ENCODE data around the gene SLC33A1. TPM values are rescaled to one million over a fixed set of nuclear protein-coding genes. Genes with fewer than 3 reads are reported as not detected.
"Not testable (repeated sequence)": the region's sequence is repeated elsewhere in the genome, so short reads cannot be mapped to it uniquely, and the experiment has no call there.

Gene SLC33A1
- total RNA-seq, 1 donor from 2014 or later = 24.4 TPM

GRCh38 chr3:155843569-155843968 is 10.7 kb downstream of the SLC33A1 start:
- DNase-seq (ENCODE audit: extremely low spot score, unreplicated experiment) = no peak
- TF ChIP-seq, protein P1, sequence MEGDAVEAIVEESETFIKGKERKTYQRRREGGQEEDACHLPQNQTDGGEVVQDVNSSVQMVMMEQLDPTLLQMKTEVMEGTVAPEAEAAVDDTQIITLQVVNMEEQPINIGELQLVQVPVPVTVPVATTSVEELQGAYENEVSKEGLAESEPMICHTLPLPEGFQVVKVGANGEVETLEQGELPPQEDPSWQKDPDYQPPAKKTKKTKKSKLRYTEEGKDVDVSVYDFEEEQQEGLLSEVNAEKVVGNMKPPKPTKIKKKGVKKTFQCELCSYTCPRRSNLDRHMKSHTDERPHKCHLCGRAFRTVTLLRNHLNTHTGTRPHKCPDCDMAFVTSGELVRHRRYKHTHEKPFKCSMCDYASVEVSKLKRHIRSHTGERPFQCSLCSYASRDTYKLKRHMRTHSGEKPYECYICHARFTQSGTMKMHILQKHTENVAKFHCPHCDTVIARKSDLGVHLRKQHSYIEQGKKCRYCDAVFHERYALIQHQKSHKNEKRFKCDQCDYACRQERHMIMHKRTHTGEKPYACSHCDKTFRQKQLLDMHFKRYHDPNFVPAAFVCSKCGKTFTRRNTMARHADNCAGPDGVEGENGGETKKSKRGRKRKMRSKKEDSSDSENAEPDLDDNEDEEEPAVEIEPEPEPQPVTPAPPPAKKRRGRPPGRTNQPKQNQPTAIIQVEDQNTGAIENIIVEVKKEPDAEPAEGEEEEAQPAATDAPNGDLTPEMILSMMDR (conservative IDR thresholded peaks at IDR 0.05) = no peak
- H3K27ac Mint-ChIP-seq = no peak overlapping the region
- H3K4me3 Mint-ChIP-seq = no peak overlapping the region
- H3K36me3 Mint-ChIP-seq = peaks cover 8% of the 10 kb centered on the region
- no peaks in the 10 kb centered on the region for H3K27me3 Mint-ChIP-seq
- H3K4me1 Mint-ChIP-seq (ENCODE audit: unreplicated experiment) = peaks cover 11% of the 10 kb centered on the region
- no peaks in the 10 kb centered on the region for H3K9me3 Mint-ChIP-seq

DNA sequence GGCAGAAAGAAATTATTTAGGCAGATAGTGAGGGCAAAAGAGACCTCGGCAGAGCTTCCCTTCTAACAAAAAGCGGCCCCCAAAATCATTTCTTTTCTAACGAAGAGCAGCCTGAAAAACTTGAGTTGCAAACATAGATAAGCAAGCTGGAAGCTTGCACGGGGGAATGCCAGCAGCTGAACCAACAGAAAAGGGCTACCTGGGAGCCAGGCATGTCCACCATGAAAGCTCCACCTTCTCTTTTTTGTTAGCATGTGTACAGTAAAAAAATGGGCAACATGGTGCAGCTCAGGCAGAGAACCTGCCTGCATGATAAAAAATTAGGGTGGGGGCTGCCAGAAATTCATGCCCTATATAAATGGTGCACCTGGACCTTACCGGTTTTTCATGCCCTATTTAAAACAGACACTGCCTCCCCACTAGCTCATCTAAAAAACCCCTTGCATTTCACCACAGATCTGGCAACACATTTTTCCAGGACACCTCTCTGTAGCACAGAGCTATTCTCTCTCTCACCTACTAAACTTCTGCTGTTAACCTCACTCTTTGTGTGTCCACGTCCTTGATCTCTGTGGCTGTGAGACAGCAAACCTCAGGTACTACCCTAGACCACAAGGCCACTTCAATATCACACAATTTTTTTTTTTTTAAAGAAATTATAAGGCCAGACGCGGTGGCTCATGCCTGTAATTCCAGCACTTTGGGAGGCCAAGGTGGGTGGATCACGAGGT is 18.7 kb downstream of the SLC33A1 start:
- peaks cover 8% of the 10 kb centered on the region for H3K36me3 Mint-ChIP-seq
- H3K9me3 Mint-ChIP-seq = no peaks in the 10 kb centered on the region
- no peak for DNase-seq (ENCODE audit: extremely low spot score, unreplicated experiment)
- H3K27me3 Mint-ChIP-seq = no peaks in the 10 kb centered on the region
- no peak overlapping the region for H3K27ac Mint-ChIP-seq
- TF ChIP-seq, protein P1 (conservative IDR thresholded peaks at IDR 0.05) = no peak
- H3K4me3 Mint-ChIP-seq = no peak overlapping the region
- no peaks in the 10 kb centered on the region for H3K4me1 Mint-ChIP-seq (ENCODE audit: unreplicated experiment)

DNA sequence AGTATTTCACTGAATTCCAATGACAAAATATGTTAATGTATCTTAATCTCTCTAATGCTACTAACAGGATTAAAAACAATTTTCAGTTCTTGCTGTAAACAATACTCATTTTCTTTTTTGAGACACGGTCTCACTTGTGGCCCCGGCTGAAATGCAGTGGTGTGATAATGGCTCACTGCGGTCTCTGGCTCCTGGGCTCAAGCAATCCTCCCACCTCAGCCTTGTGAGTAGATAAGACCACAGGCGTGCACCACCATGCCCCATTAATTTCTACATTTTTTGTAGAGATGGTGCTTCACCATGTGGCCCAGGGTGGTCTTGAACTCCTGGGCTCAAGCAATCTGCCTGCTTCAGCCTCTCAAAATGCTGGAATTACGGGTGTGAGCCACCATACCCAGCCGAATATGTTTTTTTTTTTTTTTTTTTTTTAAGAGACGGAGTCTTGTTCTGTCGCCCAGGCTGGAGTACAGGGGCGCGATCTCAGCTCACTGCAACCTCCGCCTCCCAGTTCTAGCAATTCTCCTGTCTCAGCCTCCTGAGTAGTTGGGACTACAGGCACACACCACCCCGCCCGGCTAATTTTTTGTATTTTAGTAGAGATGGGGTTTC is 25.6 kb downstream of the SLC33A1 start:
- H3K27ac Mint-ChIP-seq; H3K4me1 Mint-ChIP-seq (ENCODE audit: unreplicated experiment); DNase-seq (ENCODE audit: extremely low spot score, unreplicated experiment); H3K4me3 Mint-ChIP-seq; H3K9me3 Mint-ChIP-seq; H3K27me3 Mint-ChIP-seq: not testable (repeated sequence)
- H3K36me3 Mint-ChIP-seq = peaks cover 12% of the 10 kb centered on the region

- no peaks in the 10 kb centered on the region for H3K9me3 Mint-ChIP-seq
- TF ChIP-seq, protein P1 (conservative IDR thresholded peaks at IDR 0.05) = no peak
- H3K27ac Mint-ChIP-seq = no peak overlapping the region
- H3K27me3 Mint-ChIP-seq = no peaks in the 10 kb centered on the region
- DNase-seq (ENCODE audit: extremely low spot score, unreplicated experiment) = no peak
- H3K4me1 Mint-ChIP-seq (ENCODE audit: unreplicated experiment) = no peaks in the 10 kb centered on the region
- H3K4me3 Mint-ChIP-seq = no peak overlapping the region
- H3K36me3 Mint-ChIP-seq = peaks cover 3% of the 10 kb centered on the region
Observed at GRCh38 chr3:155815030-155815545, 39.1 kb downstream of the SLC33A1 start.

- H3K4me3 Mint-ChIP-seq; H3K27ac Mint-ChIP-seq; H3K4me1 Mint-ChIP-seq (ENCODE audit: unreplicated experiment); H3K36me3 Mint-ChIP-seq; DNase-seq (ENCODE audit: extremely low spot score, unreplicated experiment); H3K9me3 Mint-ChIP-seq; H3K27me3 Mint-ChIP-seq: not testable (repeated sequence)
Observed at GRCh38 chr3:155813224-155813623, 41.0 kb downstream of the SLC33A1 start.

GRCh38 chr3:155809181-155809580 is 45.0 kb downstream of the SLC33A1 start:
- no peak for DNase-seq (ENCODE audit: extremely low spot score, unreplicated experiment)
- TF ChIP-seq, protein P1 (conservative IDR thresholded peaks at IDR 0.05) = no peak
- no peak overlapping the region for H3K4me3 Mint-ChIP-seq

More at GRCh38 chr3:155809181-155809580, 45.0 kb downstream of the SLC33A1 start:
- Mint-ChIP-seq H3K9me3 (no peaks in the 10 kb centered on the region), H3K36me3 (no peaks in the 10 kb centered on the region), H3K4me1 (ENCODE audit: unreplicated experiment) (no peaks in the 10 kb centered on the region), H3K27me3 (no peaks in the 10 kb centered on the region), H3K27ac (no peak overlapping the region)
